ENCODE measurements around the gene TRAF3IP3.

DNA sequence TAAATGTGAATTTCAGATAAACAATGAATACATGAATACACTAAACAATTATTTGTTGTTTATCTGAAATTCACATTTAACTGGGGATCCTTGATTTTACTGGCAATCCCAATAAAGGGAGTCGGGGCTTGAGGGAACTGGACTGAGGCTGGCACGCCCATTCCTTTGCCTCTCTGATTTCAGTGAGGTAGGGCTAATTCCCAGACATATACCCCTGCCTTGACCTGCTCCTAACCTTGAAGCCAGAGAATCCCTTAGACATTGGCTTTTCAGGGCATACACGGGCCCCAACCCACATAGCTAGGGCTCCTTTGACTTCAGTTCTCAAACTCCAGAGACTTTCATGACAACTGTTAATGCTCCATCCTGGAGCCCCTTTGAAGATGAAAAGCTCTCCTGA is 61.1 kb downstream of the TRAF3IP3 start:
- TF ChIP-seq CTCF (IDR thresholded peaks at IDR 0.05; ENCODE audit: poor library complexity) (no peak), EZH2phosphoT487 (IDR thresholded peaks at IDR 0.05; ENCODE audit: low read depth, severe bottlenecking, unreplicated experiment) (no peak)

All from hepatocyte (in vitro differentiated cells).